ENCODE data around the gene CDC42BPB.

The CDC42BPB gene

DNA sequence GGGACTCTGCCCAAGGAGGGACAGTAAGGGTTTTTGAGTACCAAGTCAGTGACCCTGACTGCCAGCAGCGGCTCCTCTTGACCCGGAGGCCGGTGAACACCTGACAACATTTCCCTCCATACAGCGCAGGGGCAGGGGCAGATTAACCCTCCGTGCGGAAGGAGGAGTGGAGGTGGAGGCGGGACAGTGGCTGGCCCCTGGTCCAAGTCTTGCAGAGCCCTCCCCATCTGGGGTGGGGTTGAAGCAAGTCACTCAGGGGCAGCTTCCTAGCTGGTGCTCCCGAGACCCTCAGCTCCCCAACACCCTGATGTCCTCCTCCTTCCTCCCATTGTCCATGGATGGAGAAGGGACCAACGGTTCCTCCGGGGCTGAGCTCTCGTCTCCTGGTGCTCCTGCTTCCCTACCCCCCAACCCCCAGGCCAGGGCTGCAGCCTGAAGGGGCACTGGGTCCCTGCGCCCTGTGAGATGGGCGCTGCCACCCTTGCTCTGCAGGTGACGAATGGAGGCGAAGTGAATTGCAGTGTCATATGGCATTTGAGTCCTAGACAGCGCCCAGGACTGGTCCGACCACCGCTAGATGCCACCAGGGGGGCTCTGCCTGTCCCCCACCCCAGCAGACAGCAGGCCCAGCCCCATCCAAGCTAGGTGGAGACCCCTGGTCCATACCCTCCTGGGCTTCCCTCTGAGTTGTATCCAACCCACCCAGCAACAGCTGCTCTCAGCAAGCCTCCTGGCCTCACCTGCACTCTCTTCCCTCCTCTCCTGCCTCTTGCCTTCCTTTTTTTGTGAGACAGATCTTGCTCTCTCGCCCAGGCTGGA, 141.8 kb downstream of the CDC42BPB start:
- no peak for DNase-seq (ENCODE audit: low read depth)
- TF ChIP-seq, protein P1, sequence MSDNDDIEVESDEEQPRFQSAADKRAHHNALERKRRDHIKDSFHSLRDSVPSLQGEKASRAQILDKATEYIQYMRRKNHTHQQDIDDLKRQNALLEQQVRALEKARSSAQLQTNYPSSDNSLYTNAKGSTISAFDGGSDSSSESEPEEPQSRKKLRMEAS (IDR thresholded peaks at IDR 0.05; ENCODE audit: low read depth, low read length) = no peak
- TF ChIP-seq, protein P2, sequence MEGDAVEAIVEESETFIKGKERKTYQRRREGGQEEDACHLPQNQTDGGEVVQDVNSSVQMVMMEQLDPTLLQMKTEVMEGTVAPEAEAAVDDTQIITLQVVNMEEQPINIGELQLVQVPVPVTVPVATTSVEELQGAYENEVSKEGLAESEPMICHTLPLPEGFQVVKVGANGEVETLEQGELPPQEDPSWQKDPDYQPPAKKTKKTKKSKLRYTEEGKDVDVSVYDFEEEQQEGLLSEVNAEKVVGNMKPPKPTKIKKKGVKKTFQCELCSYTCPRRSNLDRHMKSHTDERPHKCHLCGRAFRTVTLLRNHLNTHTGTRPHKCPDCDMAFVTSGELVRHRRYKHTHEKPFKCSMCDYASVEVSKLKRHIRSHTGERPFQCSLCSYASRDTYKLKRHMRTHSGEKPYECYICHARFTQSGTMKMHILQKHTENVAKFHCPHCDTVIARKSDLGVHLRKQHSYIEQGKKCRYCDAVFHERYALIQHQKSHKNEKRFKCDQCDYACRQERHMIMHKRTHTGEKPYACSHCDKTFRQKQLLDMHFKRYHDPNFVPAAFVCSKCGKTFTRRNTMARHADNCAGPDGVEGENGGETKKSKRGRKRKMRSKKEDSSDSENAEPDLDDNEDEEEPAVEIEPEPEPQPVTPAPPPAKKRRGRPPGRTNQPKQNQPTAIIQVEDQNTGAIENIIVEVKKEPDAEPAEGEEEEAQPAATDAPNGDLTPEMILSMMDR (IDR thresholded peaks at IDR 0.05; ENCODE audit: low read depth, low read length) = no peak
- TF ChIP-seq POLR2A (IDR thresholded peaks at IDR 0.05; ENCODE audit: extremely low read depth, insufficient read length) = no peak
- TF ChIP-seq MYC (IDR thresholded peaks at IDR 0.05; ENCODE audit: low read depth, low read length) = no peak
- no peak overlapping the region for H3K4me3 ChIP-seq (ENCODE audit: low read depth, low read length)

- DNase-seq (ENCODE audit: low read depth) = no peak
- TF ChIP-seq POLR2A (IDR thresholded peaks at IDR 0.05; ENCODE audit: extremely low read depth, insufficient read length) (no peak), MYC (IDR thresholded peaks at IDR 0.05; ENCODE audit: low read depth, low read length) (no peak)
- TF ChIP-seq, protein P2 (IDR thresholded peaks at IDR 0.05; ENCODE audit: low read depth, low read length) = no peak
- TF ChIP-seq, protein P1 (IDR thresholded peaks at IDR 0.05; ENCODE audit: low read depth, low read length) = no peak
- no peak overlapping the region for H3K4me3 ChIP-seq (ENCODE audit: low read depth, low read length)
Measured at GRCh38 chr14:102914474-102915291, 142.7 kb downstream of the CDC42BPB start.

GRCh38 chr14:102913341-102914211, 143.8 kb downstream of the CDC42BPB start:
- H3K4me3 ChIP-seq (ENCODE audit: low read depth, low read length) = no peak overlapping the region
- TF ChIP-seq MYC (IDR thresholded peaks at IDR 0.05; ENCODE audit: low read depth, low read length) = no peak
- no peak for DNase-seq (ENCODE audit: low read depth)

GRCh38 chr14:102911991-102912761, 145.2 kb downstream of the CDC42BPB start:
- H3K4me3 ChIP-seq (ENCODE audit: low read depth, low read length) = no peak overlapping the region
- no peak for DNase-seq (ENCODE audit: low read depth)
- TF ChIP-seq, protein P2 (IDR thresholded peaks at IDR 0.05; ENCODE audit: low read depth, low read length) = no peak
- no peak for TF ChIP-seq POLR2A (IDR thresholded peaks at IDR 0.05; ENCODE audit: extremely low read depth, insufficient read length)
- TF ChIP-seq, protein P1 (IDR thresholded peaks at IDR 0.05; ENCODE audit: low read depth, low read length) = no peak
- no peak for TF ChIP-seq MYC (IDR thresholded peaks at IDR 0.05; ENCODE audit: low read depth, low read length)

- no peak for DNase-seq (ENCODE audit: low read depth)
- H3K4me3 ChIP-seq (ENCODE audit: low read depth, low read length) = no peak overlapping the region
- TF ChIP-seq, protein P2 (IDR thresholded peaks at IDR 0.05; ENCODE audit: low read depth, low read length) = no peak
- TF ChIP-seq POLR2A (IDR thresholded peaks at IDR 0.05; ENCODE audit: extremely low read depth, insufficient read length) (no peak), MYC (IDR thresholded peaks at IDR 0.05; ENCODE audit: low read depth, low read length) (no peak)
- TF ChIP-seq, protein P1 (IDR thresholded peaks at IDR 0.05; ENCODE audit: low read depth, low read length) = no peak
Measured at GRCh38 chr14:102911541-102911951, 145.8 kb downstream of the CDC42BPB start.
